Panc1 (cell line): ENCODE results near the gene SRCIN1. TPM values are rescaled to one million over a fixed set of nuclear protein-coding genes. Genes with fewer than 3 reads are reported as not detected.

Experiments used
- ATAC-seq: fragments of 200-7000 bp; cut with Tn5 transposase; 2 replicates; pipeline ENCODE4 v1.9.1; 2020; ENCODE audit warnings: mild to moderate bottlenecking, moderate library complexity
- BruUV-seq: library from RNA; stranded (reverse); fragments of 400-500 nt; replicated peaks from 2 replicates; lab custom pipeline; 2021; lab: Mats Ljungman, UMichigan
- CTCF ChIA-PET: fragments of 300-600 bp; sonication (Branson Sonifier 250); formaldehyde crosslinking; loops from one replicate; lab custom pipeline; 2022; ENCODE audit warnings: antibody characterized with exemption; lab: Charles Lee
- POLR2A ChIA-PET: fragments of 300-600 bp; sonication (Branson Sonifier 250); formaldehyde crosslinking; loops from one replicate; lab custom pipeline; 2022; ENCODE audit warnings: antibody characterized with exemption; lab: Charles Lee
- DNase-seq: peaks from one replicate; pipeline ENCODE4 v3.0.0-alpha.2; 2010; ENCODE audit warnings: low read depth, low spot score
- H3K27ac ChIP-seq: 2 replicates; pipeline ENCODE4 v1.5.1; 2011; ENCODE audit warnings: mild to moderate bottlenecking, low read length, inconsistent platforms
- H3K27me3 ChIP-seq: fragments of 200-500 bp; sonication (Bioruptor generic); 2 replicates; pipeline ENCODE4 v1.6.0; 2014; ENCODE audit warnings: low read length, inconsistent platforms; ENCODE audit not compliant: control insufficient read depth, insufficient read depth
- H3K36me3 ChIP-seq: fragments of 200-500 bp; sonication (Bioruptor generic); 2 replicates; pipeline ENCODE4 v1.5.1; 2014; ENCODE audit warnings: inconsistent platforms, mild to moderate bottlenecking, low read length, moderate library complexity; ENCODE audit not compliant: control insufficient read depth, insufficient read depth
- H3K4me1 ChIP-seq: 2 replicates; pipeline ENCODE4 v1.5.1; 2011; ENCODE audit warnings: inconsistent platforms, mild to moderate bottlenecking, low read length, moderate library complexity; ENCODE audit not compliant: control insufficient read depth, insufficient read depth
- H3K4me3 ChIP-seq, 2 experiments: 2 replicates each; pipeline ENCODE4 v1.5.1; 2011 to 2012; ENCODE audit warnings: low read depth in 2 of 2, low read length in 2 of 2, mild to moderate bottlenecking in 2 of 2, inconsistent platforms in 1 of 2, moderate library complexity in 1 of 2
- H3K9me3 ChIP-seq: fragments of 200-500 bp; sonication (Bioruptor generic); 2 replicates; pipeline ENCODE4 v1.5.1; 2014; ENCODE audit warnings: low read depth, mild to moderate bottlenecking, inconsistent platforms, low read length, moderate library complexity; ENCODE audit not compliant: control insufficient read depth, insufficient read depth
- CTCF ChIP-seq: fragments of 450-650 bp; IDR thresholded peaks from 2 replicates; pipeline ENCODE4 v1.5.1; 2017; ENCODE audit warnings: mild to moderate bottlenecking
- POLR2AphosphoS5 ChIP-seq: IDR thresholded peaks from 2 replicates; pipeline ENCODE4 v1.6.1; 2012; ENCODE audit warnings: mild to moderate bottlenecking, low read depth, low read length, moderate library complexity
- REST ChIP-seq, 2 experiments: IDR thresholded peaks; 2 replicates each; pipeline ENCODE4 v1.6.1; 2011 to 2012; ENCODE audit warnings: low read depth in 2 of 2, control low read depth in 1 of 2, low read length in 1 of 2, mild to moderate bottlenecking in 1 of 2, moderate library complexity in 1 of 2; ENCODE audit not compliant: insufficient read depth in 1 of 2
- SIN3A ChIP-seq: IDR thresholded peaks from 2 replicates; pipeline ENCODE4 v1.6.1; 2012; ENCODE audit warnings: low read depth, mild to moderate bottlenecking, low read length, moderate library complexity, borderline replicate concordance; ENCODE audit not compliant: insufficient read depth
- TCF7L2 ChIP-seq: IDR thresholded peaks from 2 replicates; pipeline ENCODE4 v1.6.1; 2011; ENCODE audit warnings: mild to moderate bottlenecking, low read depth, low read length, inconsistent platforms
- in situ Hi-C: cut with HindIII; loops from 2 replicates; pipeline ENCODE4 v1.10.0; 2016; ENCODE audit warnings: low sequenced_read_pairs, low pct_unique_long_range_greater_than_20kb
- intact Hi-C: fragments of 100-400 bp; cut with micrococcal nuclease; formaldehyde crosslinking; loops from one replicate; pipeline ENCODE4 v1.10.0; 2022; ENCODE audit not compliant: unreplicated experiment
- total RNA-seq: library from RNA; stranded (reverse); gene quantifications from one replicate; pipeline ENCODE4 v1.2.1, GENCODE V29; 2021; ENCODE audit not compliant: unreplicated experiment

The SRCIN1 gene
- total RNA-seq, 1 experiment from 2014 or later = 12.8 TPM

DNA sequence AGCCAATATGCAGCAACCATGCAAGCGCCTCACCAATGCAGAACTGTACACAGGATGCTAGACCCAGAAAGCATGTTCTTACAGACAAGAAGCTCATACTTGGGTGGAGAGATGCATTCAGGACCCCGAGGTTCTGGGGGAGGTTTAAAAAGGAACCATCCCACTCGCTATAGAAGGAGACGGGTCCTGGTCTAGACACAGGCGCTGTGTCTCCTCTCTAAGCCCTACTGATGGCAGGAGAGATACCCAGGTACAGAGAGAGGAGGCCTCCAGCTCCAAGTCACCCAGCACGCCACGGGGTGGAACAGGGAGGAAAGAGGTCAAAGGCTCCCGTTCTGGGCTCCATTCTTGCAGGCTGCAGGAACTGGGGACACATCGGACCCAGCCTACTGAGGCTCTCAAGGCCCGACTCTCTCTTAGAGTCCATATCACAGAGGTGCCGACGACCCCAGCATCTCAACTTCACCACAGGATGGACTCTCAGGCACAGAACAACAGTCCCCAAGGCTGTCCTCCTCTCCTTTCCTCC, 28.0 kb downstream of the SRCIN1 start:
- ATAC-seq (no peak), DNase-seq (no peak)
- no peaks in the 10 kb centered on the region for H3K9me3 ChIP-seq
- no peaks in the 10 kb centered on the region for H3K27me3 ChIP-seq
- H3K4me1 ChIP-seq = peaks cover 8% of the 10 kb centered on the region
- H3K36me3 ChIP-seq = no peaks in the 10 kb centered on the region
- POLR2A ChIA-PET = interaction anchor here (0.6 kb wide), 1 partner anchor 132 kb away, joined by 6 read pairs; no protein-coding TSS in a partner anchor
- H3K27ac ChIP-seq = no peak overlapping the region
- TF ChIP-seq CTCF (no peak), POLR2AphosphoS5 (no peak), TCF7L2 (no peak), REST (IDR thresholded peaks at IDR 0.05; ENCODE audit: insufficient read depth in 1 of 2, low read depth in 2 of 2, low read length in 1 of 2) (no peak), SIN3A (no peak)
- in situ Hi-C loops (no loop called here), intact Hi-C loops (no loop called here)
- CTCF ChIA-PET = interaction anchor here (0.5 kb wide), 2 partner anchors 29 to 89 kb away, joined by 3 read pairs; no protein-coding TSS in a partner anchor
- no TSS peak for BruUV-seq
- no peak overlapping the region for H3K4me3 ChIP-seq

- in situ Hi-C loops = no loop called here
- no peak for DNase-seq
- no peaks in the 10 kb centered on the region for H3K27me3 ChIP-seq
- intact Hi-C loops = no loop called here
- H3K27ac ChIP-seq = no peak overlapping the region
- no TSS peak for BruUV-seq
- no peaks in the 10 kb centered on the region for H3K36me3 ChIP-seq
- ChIA-PET POLR2A (no interaction called here), CTCF (interaction anchor here (0.5 to 1.2 kb wide), 2 partner anchors 19 to 89 kb away, joined by 3 read pairs; no protein-coding TSS in a partner anchor)
- peaks cover 8% of the 10 kb centered on the region for H3K4me1 ChIP-seq
- ATAC-seq = no peak
- no peak overlapping the region for H3K4me3 ChIP-seq
- TF ChIP-seq POLR2AphosphoS5 (no peak), TCF7L2 (no peak), REST (IDR thresholded peaks at IDR 0.05; ENCODE audit: insufficient read depth in 1 of 2, low read depth in 2 of 2, low read length in 1 of 2) (no peak), CTCF (no peak), SIN3A (no peak)
- H3K9me3 ChIP-seq = no peaks in the 10 kb centered on the region
Observed at GRCh38 chr17:38577244-38577643, 28.5 kb downstream of the SRCIN1 start.
